ENCODE measurements around the gene FZD1. TPM values are rescaled to one million over a fixed set of nuclear protein-coding genes. Genes with fewer than 3 reads are reported as not detected.

FZD1 gene
- total RNA-seq: 8.1 and 9.9 TPM in 2 replicates
- 7.3 and 8.0 TPM in 2 replicates for polyA plus RNA-seq

DNA sequence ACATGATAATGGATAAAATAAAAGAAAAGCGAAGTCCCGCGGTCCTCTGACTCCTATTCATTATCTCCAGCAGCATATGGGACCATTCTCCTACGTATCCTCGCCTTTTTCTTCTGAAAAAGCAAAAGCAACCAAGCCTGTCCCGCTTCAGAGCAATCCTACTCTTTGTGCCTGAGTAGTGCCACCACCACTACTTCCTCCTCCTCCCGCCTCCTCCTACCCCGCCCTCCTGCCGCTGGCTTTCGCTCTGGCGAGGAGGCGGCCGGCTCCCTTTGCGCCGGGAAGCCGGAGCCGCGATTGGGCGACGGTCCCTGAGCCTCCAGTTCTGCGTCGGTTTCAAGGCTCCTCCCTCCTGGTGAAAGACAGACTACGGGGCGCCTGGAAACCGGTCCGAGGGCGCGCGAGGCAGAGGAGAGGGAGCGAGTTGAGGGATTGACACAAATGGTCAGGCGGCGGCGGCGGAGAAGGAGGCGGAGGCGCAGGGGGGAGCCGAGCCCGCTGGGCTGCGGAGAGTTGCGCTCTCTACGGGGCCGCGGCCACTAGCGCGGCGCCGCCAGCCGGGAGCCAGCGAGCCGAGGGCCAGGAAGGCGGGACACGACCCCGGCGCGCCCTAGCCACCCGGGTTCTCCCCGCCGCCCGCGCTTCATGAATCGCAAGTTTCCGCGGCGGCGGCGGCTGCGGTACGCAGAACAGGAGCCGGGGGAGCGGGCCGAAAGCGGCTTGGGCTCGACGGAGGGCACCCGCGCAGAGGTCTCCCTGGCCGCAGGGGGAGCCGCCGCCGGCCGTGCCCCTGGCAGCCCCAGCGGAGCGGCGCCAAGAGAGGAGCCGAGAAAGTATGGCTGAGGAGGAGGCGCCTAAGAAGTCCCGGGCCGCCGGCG lies at the start of gene FZD1:
Gene FZD1 (plus strand): TSS at position 388 of the 878 bp plus-strand sequence. CDS start 448 bp downstream, at position 836.
- H3K4me1 ChIP-seq (ENCODE audit: insufficient read depth): peaks cover 5% of the 10 kb centered on the region
- no peaks in the 10 kb centered on the region for H3K36me3 ChIP-seq (replicated peaks; ENCODE audit: insufficient read depth, low read depth)
- peak within 1 kb of the TSS; percentile 83 for H2AFZ ChIP-seq
- DNase-seq (ENCODE audit: low spot score): peak; percentile 98
- peak within 1 kb of the TSS; percentile 82 for H3K4me2 ChIP-seq
- TF ChIP-seq EZH2phosphoT487 (IDR thresholded peaks at IDR 0.05; ENCODE audit: low read depth, severe bottlenecking, unreplicated experiment): no peak
- TF ChIP-seq EZH2 (IDR thresholded peaks at IDR 0.05; ENCODE audit: borderline replicate concordance): no peak
- TF ChIP-seq, protein P1, sequence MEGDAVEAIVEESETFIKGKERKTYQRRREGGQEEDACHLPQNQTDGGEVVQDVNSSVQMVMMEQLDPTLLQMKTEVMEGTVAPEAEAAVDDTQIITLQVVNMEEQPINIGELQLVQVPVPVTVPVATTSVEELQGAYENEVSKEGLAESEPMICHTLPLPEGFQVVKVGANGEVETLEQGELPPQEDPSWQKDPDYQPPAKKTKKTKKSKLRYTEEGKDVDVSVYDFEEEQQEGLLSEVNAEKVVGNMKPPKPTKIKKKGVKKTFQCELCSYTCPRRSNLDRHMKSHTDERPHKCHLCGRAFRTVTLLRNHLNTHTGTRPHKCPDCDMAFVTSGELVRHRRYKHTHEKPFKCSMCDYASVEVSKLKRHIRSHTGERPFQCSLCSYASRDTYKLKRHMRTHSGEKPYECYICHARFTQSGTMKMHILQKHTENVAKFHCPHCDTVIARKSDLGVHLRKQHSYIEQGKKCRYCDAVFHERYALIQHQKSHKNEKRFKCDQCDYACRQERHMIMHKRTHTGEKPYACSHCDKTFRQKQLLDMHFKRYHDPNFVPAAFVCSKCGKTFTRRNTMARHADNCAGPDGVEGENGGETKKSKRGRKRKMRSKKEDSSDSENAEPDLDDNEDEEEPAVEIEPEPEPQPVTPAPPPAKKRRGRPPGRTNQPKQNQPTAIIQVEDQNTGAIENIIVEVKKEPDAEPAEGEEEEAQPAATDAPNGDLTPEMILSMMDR (IDR thresholded peaks at IDR 0.05; ENCODE audit: poor library complexity): no peak
- peaks cover 52% of the 10 kb centered on the region for H3K27me3 ChIP-seq
- peaks cover 13% of the 10 kb centered on the region for H4K20me1 ChIP-seq (ENCODE audit: insufficient read depth, poor library complexity, severe bottlenecking)
- H3K79me2 ChIP-seq: peaks cover 29% of the 10 kb centered on the region
- H3K9me2 ChIP-seq (replicated peaks; ENCODE audit: insufficient read depth): no peaks in the 10 kb centered on the region
- H3K27ac ChIP-seq: peak within 1 kb of the TSS; percentile 95
- H3K9me3 ChIP-seq (ENCODE audit: low read depth): no peaks in the 10 kb centered on the region
- H3K4me3 ChIP-seq: peak within 1 kb of the TSS; percentile 84
- under 1% methylated on average over 76 of the region's 90 CpGs for WGBS (ENCODE audit: low lambda C conversion rate, missing lambda C conversion rate)

DNA sequence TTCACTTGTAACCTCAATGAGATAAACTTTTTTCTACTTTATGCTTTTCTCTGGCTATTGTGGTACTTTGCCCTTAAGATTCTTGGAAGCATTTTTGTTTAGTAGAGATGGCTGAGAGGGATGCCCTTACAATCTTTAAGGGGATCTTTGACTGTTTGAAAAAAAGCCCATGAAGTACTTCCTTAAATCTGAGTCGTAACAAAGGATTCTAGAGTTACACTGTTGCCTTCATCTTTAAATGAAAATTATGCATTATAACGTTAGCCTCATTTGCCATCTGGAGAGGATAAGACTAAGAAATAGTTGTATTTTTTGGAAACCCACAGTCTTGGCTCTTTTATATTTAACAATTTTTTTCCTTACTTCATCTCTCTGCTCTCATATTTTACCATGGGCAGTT lies 37.8 kb upstream of the FZD1 start:
- Histone ChIP-seq H3K4me3 (no peak overlapping the region), H3K4me1 (ENCODE audit: insufficient read depth) (no peaks in the 10 kb centered on the region), H3K36me3 (replicated peaks; ENCODE audit: insufficient read depth, low read depth) (no peaks in the 10 kb centered on the region), H3K9me3 (ENCODE audit: low read depth) (no peaks in the 10 kb centered on the region), H3K79me2 (no peaks in the 10 kb centered on the region), H4K20me1 (ENCODE audit: insufficient read depth, poor library complexity, severe bottlenecking) (no peaks in the 10 kb centered on the region), H2AFZ (no peak overlapping the region), H3K9me2 (replicated peaks; ENCODE audit: insufficient read depth) (no peaks in the 10 kb centered on the region), H3K27me3 (no peaks in the 10 kb centered on the region), H3K27ac (no peak overlapping the region), H3K4me2 (no peak overlapping the region)
- TF ChIP-seq EZH2 (IDR thresholded peaks at IDR 0.05; ENCODE audit: borderline replicate concordance) (no peak), EZH2phosphoT487 (IDR thresholded peaks at IDR 0.05; ENCODE audit: low read depth, severe bottlenecking, unreplicated experiment) (no peak)
- TF ChIP-seq, protein P1 (IDR thresholded peaks at IDR 0.05; ENCODE audit: poor library complexity): no peak
- DNase-seq (ENCODE audit: low spot score): no peak
- 78% methylated on average over 2 of the region's 2 CpGs for WGBS (ENCODE audit: low lambda C conversion rate, missing lambda C conversion rate)

DNA sequence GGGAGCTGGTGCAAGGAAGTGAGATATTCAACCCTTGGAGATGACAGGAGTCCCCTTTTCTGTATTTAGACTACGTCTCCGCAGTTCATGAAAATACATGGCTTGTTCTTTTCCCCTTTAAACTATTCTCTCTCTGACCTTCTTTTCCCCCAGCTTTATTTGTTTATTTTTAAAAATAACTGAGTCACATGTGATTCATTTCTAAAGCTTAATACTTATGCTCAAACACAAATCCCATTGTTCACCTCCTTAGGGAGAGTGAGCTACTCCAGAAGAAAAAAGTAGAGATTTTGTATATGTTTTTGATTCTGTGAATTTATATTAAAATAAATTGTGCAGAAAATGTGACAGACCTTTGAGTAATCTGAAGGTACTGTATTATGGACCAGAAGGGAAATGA lies 35.9 kb upstream of the FZD1 start:
- H3K27me3 ChIP-seq: no peaks in the 10 kb centered on the region
- no peaks in the 10 kb centered on the region for H3K9me3 ChIP-seq (ENCODE audit: low read depth)
- WGBS (ENCODE audit: low lambda C conversion rate, missing lambda C conversion rate): 79% methylated on average over 2 of the region's 2 CpGs
- no peak overlapping the region for H2AFZ ChIP-seq
- no peak overlapping the region for H3K4me2 ChIP-seq
- DNase-seq (ENCODE audit: low spot score): no peak
- no peaks in the 10 kb centered on the region for H3K9me2 ChIP-seq (replicated peaks; ENCODE audit: insufficient read depth)
- no peaks in the 10 kb centered on the region for H3K36me3 ChIP-seq (replicated peaks; ENCODE audit: insufficient read depth, low read depth)
- TF ChIP-seq EZH2 (IDR thresholded peaks at IDR 0.05; ENCODE audit: borderline replicate concordance) (no peak), EZH2phosphoT487 (IDR thresholded peaks at IDR 0.05; ENCODE audit: low read depth, severe bottlenecking, unreplicated experiment) (no peak)
- TF ChIP-seq, protein P1 (IDR thresholded peaks at IDR 0.05; ENCODE audit: poor library complexity): no peak
- no peaks in the 10 kb centered on the region for H3K79me2 ChIP-seq
- no peaks in the 10 kb centered on the region for H4K20me1 ChIP-seq (ENCODE audit: insufficient read depth, poor library complexity, severe bottlenecking)
- H3K4me3 ChIP-seq: no peak overlapping the region
- no peak overlapping the region for H3K27ac ChIP-seq
- H3K4me1 ChIP-seq (ENCODE audit: insufficient read depth): no peaks in the 10 kb centered on the region
